Gastrocnemius medialis (tissue), 4 donors: ENCODE measurements around the gene TGM3. TPM values are rescaled to one million over a fixed set of nuclear protein-coding genes. Genes with fewer than 3 reads are reported as not detected.

Experiments
- ATAC-seq, 2 donors: fragments of 150-250 bp; one replicate each; pipeline ENCODE4 v1.9.1; 2016
- DNase-seq, 2 donors: peaks; one replicate each; pipeline ENCODE4 v3.0.0-alpha.2; 2019
- H3K27ac ChIP-seq, 4 donors: fragments of 200-600 bp; sonication (generic); 1 replicate in 1 of 4; 2 replicates in 3 of 4; pipeline ENCODE4 v1.5.1; 2016 to 2018; ENCODE audit warnings: mild to moderate bottlenecking in 2 of 4, moderate library complexity in 1 of 4
- H3K27me3 ChIP-seq, 3 donors: fragments of 200-600 bp; sonication (generic) in 2 of 3; 1 replicate in 1 of 3; 2 replicates in 2 of 3; pipeline versions ENCODE4 v1.5.1 to v1.6.0; 2016 to 2019; ENCODE audit warnings: mild to moderate bottlenecking in 1 of 3, moderate library complexity in 1 of 3
- H3K36me3 ChIP-seq, 2 donors: fragments of 200-600 bp; sonication (generic) in 1 of 2; one replicate each; pipeline ENCODE4 v1.5.1; 2017 to 2018
- H3K4me1 ChIP-seq, 2 donors: fragments of 200-600 bp; sonication (generic) in 1 of 2; one replicate each; pipeline ENCODE4 v1.5.1; 2016 to 2017; ENCODE audit warnings: mild to moderate bottlenecking in 2 of 2
- H3K4me3 ChIP-seq, 4 donors: fragments of 200-600 bp; sonication (generic) in 3 of 4; 1 replicate in 1 of 4; 2 replicates in 3 of 4; pipeline ENCODE4 v1.5.1; 2016 to 2019; ENCODE audit warnings: mild to moderate bottlenecking in 2 of 4
- H3K9me3 ChIP-seq, 3 donors: fragments of 200-600 bp; sonication (generic) in 2 of 3; 1 replicate in 1 of 3; 2 replicates in 2 of 3; pipeline ENCODE4 v1.5.1; 2016 to 2019
- POLR2A ChIP-seq, 2 donors: fragments of 450-650 bp; IDR thresholded peaks; one replicate each; pipeline ENCODE4 v1.6.1; 2017; ENCODE audit warnings: antibody characterized with exemption in 2 of 2, mild to moderate bottlenecking in 2 of 2, moderate library complexity in 2 of 2
- in situ Hi-C, 4 donors: fragments of 200-750 bp; cut with MboI; loops; one replicate each; pipeline versions ENCODE4 v1.15.0 to v1.8.0; 2017; ENCODE audit warnings: low sequenced_read_pairs in 4 of 4
- intact Hi-C: fragments of 100-400 bp; cut with DNase I; formaldehyde crosslinking; loops from one replicate; pipeline ENCODE4 v1.15.1; 2023; ENCODE audit warnings: low total_unique reads
- total RNA-seq, 4 donors: library from RNA; depleted of rRNA; stranded (reverse); fragments of >200 nt; gene quantifications; one replicate each; pipeline versions ENCODE4 v1.1.0 to v1.2.3, GENCODE V29; 2016
- TF ChIP-seq, protein P1 (sequence below), 5 experiments: fragments of 450-650 bp in 3 of 5; fragments of 200-600 bp in 2 of 5; sonication (generic) in 2 of 5; IDR thresholded peaks in 4 of 5; conservative IDR thresholded peaks in 1 of 5; 1 replicate in 4 of 5; 2 replicates in 1 of 5; pipeline ENCODE4 v1.5.1; 2016 to 2019; ENCODE audit warnings: antibody characterized with exemption in 5 of 5, mild to moderate bottlenecking in 3 of 5, moderate library complexity in 3 of 5

TGM3 gene
- total RNA-seq, 4 donors from 2014 or later, result not detected

DNA sequence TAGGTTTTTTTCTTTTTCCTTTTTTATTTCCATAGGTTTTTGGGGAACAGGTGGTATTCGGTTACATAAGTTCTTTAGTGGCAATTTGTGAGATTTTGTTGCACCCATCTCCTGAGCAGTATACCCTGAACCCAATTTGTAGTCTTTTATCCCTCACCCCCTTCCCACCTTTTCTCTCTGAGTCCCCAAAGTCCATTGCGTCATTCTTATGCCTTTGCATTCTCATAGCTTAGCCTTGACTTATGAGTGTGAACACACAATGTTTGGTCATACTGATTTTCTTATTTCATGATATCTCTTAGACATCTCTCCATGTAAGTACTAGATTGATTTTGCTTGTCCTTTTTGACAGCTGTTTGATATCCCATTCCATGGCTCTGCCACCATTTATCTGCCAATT is 27.2 kb downstream of the TGM3 start:
- H3K9me3 ChIP-seq, result no peaks in the 10 kb centered on the region

DNA sequence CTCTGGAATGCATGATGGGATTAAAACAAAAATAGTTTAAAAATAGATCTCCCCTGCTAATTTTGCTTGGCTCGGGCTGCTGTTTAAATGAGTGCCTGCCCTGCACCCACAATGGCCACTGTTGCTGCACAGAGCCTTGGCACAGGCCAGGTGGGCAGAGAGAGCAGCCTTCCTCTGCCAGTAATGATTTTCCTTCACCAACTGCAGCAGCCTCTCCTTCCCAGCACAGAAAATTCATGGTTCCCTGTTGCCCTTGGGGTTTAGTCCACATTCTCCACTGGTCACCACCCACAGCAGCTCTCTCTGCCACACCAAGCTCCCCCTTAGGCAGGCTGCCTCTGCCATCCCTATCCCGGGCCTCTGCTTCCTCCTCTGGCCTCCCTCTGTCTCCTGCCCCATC is 30.2 kb downstream of the TGM3 start:
- Histone ChIP-seq H3K27me3 (no peaks in the 10 kb centered on the region), H3K9me3 (no peaks in the 10 kb centered on the region), H3K4me3 (no peak overlapping the region), H3K27ac (no peak overlapping the region), H3K36me3 (no peaks in the 10 kb centered on the region), H3K4me1 (no peaks in the 10 kb centered on the region)
- TF ChIP-seq, protein P1, sequence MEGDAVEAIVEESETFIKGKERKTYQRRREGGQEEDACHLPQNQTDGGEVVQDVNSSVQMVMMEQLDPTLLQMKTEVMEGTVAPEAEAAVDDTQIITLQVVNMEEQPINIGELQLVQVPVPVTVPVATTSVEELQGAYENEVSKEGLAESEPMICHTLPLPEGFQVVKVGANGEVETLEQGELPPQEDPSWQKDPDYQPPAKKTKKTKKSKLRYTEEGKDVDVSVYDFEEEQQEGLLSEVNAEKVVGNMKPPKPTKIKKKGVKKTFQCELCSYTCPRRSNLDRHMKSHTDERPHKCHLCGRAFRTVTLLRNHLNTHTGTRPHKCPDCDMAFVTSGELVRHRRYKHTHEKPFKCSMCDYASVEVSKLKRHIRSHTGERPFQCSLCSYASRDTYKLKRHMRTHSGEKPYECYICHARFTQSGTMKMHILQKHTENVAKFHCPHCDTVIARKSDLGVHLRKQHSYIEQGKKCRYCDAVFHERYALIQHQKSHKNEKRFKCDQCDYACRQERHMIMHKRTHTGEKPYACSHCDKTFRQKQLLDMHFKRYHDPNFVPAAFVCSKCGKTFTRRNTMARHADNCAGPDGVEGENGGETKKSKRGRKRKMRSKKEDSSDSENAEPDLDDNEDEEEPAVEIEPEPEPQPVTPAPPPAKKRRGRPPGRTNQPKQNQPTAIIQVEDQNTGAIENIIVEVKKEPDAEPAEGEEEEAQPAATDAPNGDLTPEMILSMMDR (IDR thresholded peaks at IDR 0.05 in 4 of 5, conservative IDR thresholded peaks at IDR 0.05 in 1 of 5), result no peak
- TF ChIP-seq POLR2A (IDR thresholded peaks at IDR 0.05), result no peak
- intact Hi-C loops, result no loop called here
- no peak for ATAC-seq
- in situ Hi-C loops, result no loop called here
- DNase-seq, result no peak

More for the DNA sequence above, 27.2 kb downstream of the TGM3 start:
- intact Hi-C loops, result no loop called here
- in situ Hi-C loops, result no loop called here
- ATAC-seq (no peak), DNase-seq (no peak)
- Histone ChIP-seq H3K4me3 (no peak overlapping the region), H3K36me3 (no peaks in the 10 kb centered on the region), H3K4me1 (no peaks in the 10 kb centered on the region), H3K27me3 (no peaks in the 10 kb centered on the region), H3K27ac (no peak overlapping the region)
- TF ChIP-seq POLR2A (IDR thresholded peaks at IDR 0.05), result no peak
- TF ChIP-seq, protein P1 (IDR thresholded peaks at IDR 0.05 in 4 of 5, conservative IDR thresholded peaks at IDR 0.05 in 1 of 5), result no peak

GRCh38 chr20:2327620-2328555 is 32.1 kb downstream of the TGM3 start:
- in situ Hi-C loops (no loop called here), intact Hi-C loops (no loop called here)
- no peak for DNase-seq
- no peak for TF ChIP-seq POLR2A (IDR thresholded peaks at IDR 0.05)
- TF ChIP-seq, protein P1 (IDR thresholded peaks at IDR 0.05 in 4 of 5, conservative IDR thresholded peaks at IDR 0.05 in 1 of 5), result no peak
- H3K9me3 ChIP-seq, result no peaks in the 10 kb centered on the region
- no peaks in the 10 kb centered on the region for H3K27me3 ChIP-seq
- no peak overlapping the region for H3K4me3 ChIP-seq
- no peak for ATAC-seq
- no peak overlapping the region for H3K27ac ChIP-seq
- H3K36me3 ChIP-seq, result no peaks in the 10 kb centered on the region
- no peaks in the 10 kb centered on the region for H3K4me1 ChIP-seq

DNA sequence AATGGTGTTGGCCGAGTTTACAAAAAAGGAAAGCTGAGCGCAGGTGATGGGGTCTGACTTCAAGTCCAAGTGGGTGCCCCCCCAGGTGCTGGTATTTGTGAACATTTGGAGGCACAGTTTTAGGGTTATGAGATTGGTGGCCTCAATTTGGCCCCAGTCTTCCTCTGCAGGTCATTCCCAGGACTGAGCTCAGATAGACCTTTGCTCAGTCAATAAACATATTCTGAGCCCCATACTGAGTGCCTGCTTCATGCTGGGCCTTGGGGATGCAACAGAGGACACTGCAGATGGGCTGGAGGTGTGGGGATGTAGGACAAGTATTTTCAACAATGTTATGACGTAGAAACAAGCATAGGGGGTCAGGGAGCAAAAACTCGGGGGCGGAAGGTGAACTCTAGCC is 33.5 kb downstream of the TGM3 start:
- Histone ChIP-seq H3K27ac (no peak overlapping the region), H3K27me3 (no peaks in the 10 kb centered on the region), H3K9me3 (no peaks in the 10 kb centered on the region), H3K4me3 (no peak overlapping the region), H3K4me1 (no peaks in the 10 kb centered on the region), H3K36me3 (no peaks in the 10 kb centered on the region)
- ATAC-seq (no peak), DNase-seq (no peak)
- intact Hi-C loops (no loop called here), in situ Hi-C loops (no loop called here)
- TF ChIP-seq, protein P1 (IDR thresholded peaks at IDR 0.05 in 4 of 5, conservative IDR thresholded peaks at IDR 0.05 in 1 of 5), result no peak
- no peak for TF ChIP-seq POLR2A (IDR thresholded peaks at IDR 0.05)
